Neuronal stem cell (in vitro differentiated cells): Measurements from ENCODE around the gene APBB1.

Source experiments
- DNase-seq: peaks from one replicate; pipeline ENCODE4 v3.0.0-alpha.2; 2013; ENCODE audit warnings: low spot score
- H2AFZ ChIP-seq: one replicate; pipeline ENCODE4 v1.6.1; 2013; ENCODE audit warnings: mild to moderate bottlenecking, low read length, inconsistent platforms
- H2AK5ac ChIP-seq: 2 replicates; pipeline ENCODE4 v1.6.1; 2013; ENCODE audit warnings: low read depth, mild to moderate bottlenecking, inconsistent platforms, low read length, moderate library complexity, mixed read lengths
- H2BK120ac ChIP-seq: 2 replicates; pipeline ENCODE4 v1.6.1; 2013; ENCODE audit warnings: low read depth, mild to moderate bottlenecking, inconsistent platforms, low read length, moderate library complexity, mixed read lengths
- H2BK12ac ChIP-seq: one replicate; pipeline ENCODE4 v1.6.1; 2013; ENCODE audit warnings: low read length, inconsistent platforms
- H2BK15ac ChIP-seq: 2 replicates; pipeline ENCODE4 v1.6.1; 2013; ENCODE audit warnings: mild to moderate bottlenecking, low read length, inconsistent platforms, mixed read lengths
- H2BK5ac ChIP-seq: one replicate; pipeline ENCODE4 v1.6.1; 2013; ENCODE audit warnings: inconsistent platforms, mild to moderate bottlenecking, low read length, moderate library complexity
- H3K14ac ChIP-seq: one replicate; pipeline ENCODE4 v1.6.1; 2013; ENCODE audit warnings: low read length, inconsistent platforms
- H3K18ac ChIP-seq: 2 replicates; pipeline ENCODE4 v1.6.1; 2013; ENCODE audit warnings: low read length, inconsistent platforms
- H3K23ac ChIP-seq: 2 replicates; pipeline ENCODE4 v1.6.1; 2013; ENCODE audit warnings: low read depth, mild to moderate bottlenecking, mixed read lengths, low read length, inconsistent platforms; ENCODE audit not compliant: poor library complexity
- H3K27ac ChIP-seq: replicated peaks from 3 replicates; pipeline ENCODE4 v1.5.1; 2013; ENCODE audit warnings: low read length, inconsistent platforms
- H3K27me3 ChIP-seq, 3 experiments: 2 replicates each; pipeline ENCODE4 v1.6.1; 2013; ENCODE audit warnings: low read length in 3 of 3, mild to moderate bottlenecking in 2 of 3, inconsistent platforms in 1 of 3, low read depth in 1 of 3, mixed read lengths in 1 of 3, moderate library complexity in 1 of 3; ENCODE audit not compliant: control insufficient read depth in 3 of 3, insufficient read depth in 3 of 3
- H3K36me3 ChIP-seq, 2 donors: replicated peaks in 1 of 2; 2 replicates each; pipeline ENCODE4 v1.6.1; 2013; ENCODE audit warnings: low read length in 2 of 2; ENCODE audit not compliant: control insufficient read depth in 2 of 2, insufficient read depth in 2 of 2
- H3K4ac ChIP-seq: 2 replicates; pipeline ENCODE4 v1.6.1; 2013; ENCODE audit warnings: inconsistent platforms, mild to moderate bottlenecking, low read length, moderate library complexity
- H3K4me1 ChIP-seq, 2 donors: 1 replicate in 1 of 2; 2 replicates in 1 of 2; pipeline ENCODE4 v1.6.1; 2013; ENCODE audit warnings: low read length in 2 of 2, low read depth in 1 of 2; ENCODE audit not compliant: control insufficient read depth in 2 of 2, insufficient read depth in 1 of 2
- H3K4me2 ChIP-seq: one replicate; pipeline ENCODE4 v1.6.1; 2013; ENCODE audit warnings: mild to moderate bottlenecking, low read length, inconsistent platforms; ENCODE audit not compliant: insufficient read depth, poor library complexity, severe bottlenecking
- H3K4me3 ChIP-seq, 2 donors: 2 replicates each; pipeline ENCODE4 v1.5.1; 2013; ENCODE audit warnings: low read length in 2 of 2, mild to moderate bottlenecking in 2 of 2, inconsistent platforms in 1 of 2, moderate library complexity in 1 of 2
- H3K79me1 ChIP-seq: one replicate; pipeline ENCODE4 v1.6.1; 2013; ENCODE audit warnings: low read depth, mild to moderate bottlenecking, inconsistent platforms, low read length, moderate library complexity
- H3K9ac ChIP-seq: one replicate; pipeline ENCODE4 v1.6.1; 2013; ENCODE audit warnings: mild to moderate bottlenecking, low read depth, low read length, inconsistent platforms; ENCODE audit not compliant: poor library complexity
- H3K9me3 ChIP-seq, 2 donors: replicated peaks in 1 of 2; 2 replicates each; pipeline versions ENCODE3 to v1.6.1; 2013; ENCODE audit warnings: low read length in 2 of 2, mild to moderate bottlenecking in 2 of 2, inconsistent platforms in 1 of 2, low read depth in 1 of 2, mixed read lengths in 1 of 2, moderate library complexity in 1 of 2; ENCODE audit not compliant: control insufficient read depth in 2 of 2, insufficient read depth in 1 of 2
- H4K8ac ChIP-seq: one replicate; pipeline ENCODE4 v1.6.1; 2013; ENCODE audit warnings: low read depth, mild to moderate bottlenecking, inconsistent platforms, low read length, moderate library complexity
- H4K91ac ChIP-seq: one replicate; pipeline ENCODE4 v1.6.1; 2013; ENCODE audit warnings: low read length, low read depth, mild to moderate bottlenecking, inconsistent platforms; ENCODE audit not compliant: poor library complexity
- WGBS, 2 donors: extraction: QIAGEN DNeasy Blood & Tissue Kit; methylation state at CpG; one replicate each; pipeline ENCODE4 v1.1.7; 2013; ENCODE audit warnings: missing lambda C conversion rate in 2 of 2, mixed read lengths in 1 of 2; ENCODE audit not compliant: insufficient read length in 2 of 2, insufficient replicate concordance in 1 of 2; ENCODE audit errors: extremely low coverage in 2 of 2; 5-methylcytosine and 5-hydroxymethylcytosine counted together

The APBB1 gene

DNA sequence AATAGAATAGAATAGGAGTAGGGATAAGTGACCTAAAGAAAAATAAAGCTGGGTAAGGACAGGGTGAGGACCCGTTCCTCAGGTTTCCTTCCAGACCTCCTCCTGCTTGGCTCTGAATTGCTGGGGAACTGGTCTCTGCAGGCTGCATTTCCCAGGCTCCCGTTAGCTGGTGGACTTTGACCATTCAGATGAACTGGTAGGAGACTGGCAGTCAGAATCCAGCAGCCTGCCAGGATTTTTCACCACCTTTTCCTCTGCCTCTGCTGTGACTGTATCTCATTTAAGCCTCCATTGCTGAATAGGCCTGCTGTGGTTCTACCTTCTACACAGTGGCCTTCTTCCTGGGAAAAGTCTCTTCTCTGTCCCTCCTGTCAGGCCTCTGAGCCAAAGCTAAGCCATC, 53.2 kb downstream of the APBB1 start:
- H2BK12ac ChIP-seq = no peak overlapping the region
- H3K9me3 ChIP-seq = no peaks in the 10 kb centered on the region
- no peak overlapping the region for H3K18ac ChIP-seq
- no peak overlapping the region for H3K27ac ChIP-seq
- DNase-seq = no peak
- no peaks in the 10 kb centered on the region for H3K79me1 ChIP-seq
- H2BK15ac ChIP-seq = no peak overlapping the region
- H3K4me2 ChIP-seq = no peak overlapping the region
- H2AFZ ChIP-seq = no peak overlapping the region
- H3K4me1 ChIP-seq = no peaks in the 10 kb centered on the region
- H3K14ac ChIP-seq = no peak overlapping the region
- no peak overlapping the region for H4K91ac ChIP-seq
- H3K27me3 ChIP-seq = peaks cover 0 to 23% (median 0%) of the 10 kb centered on the region in 3 experiments
- no peak overlapping the region for H3K4me3 ChIP-seq
- H2BK5ac ChIP-seq = no peak overlapping the region
- no peaks in the 10 kb centered on the region for H3K36me3 ChIP-seq
- no peak overlapping the region for H2BK120ac ChIP-seq
- no CpG with 5 or more reads among the region's 2 CpGs for WGBS, 2 donors
- no peak overlapping the region for H2AK5ac ChIP-seq
- H4K8ac ChIP-seq = no peak overlapping the region
- no peak overlapping the region for H3K4ac ChIP-seq
- H3K9ac ChIP-seq = no peak overlapping the region
- no peak overlapping the region for H3K23ac ChIP-seq

DNA sequence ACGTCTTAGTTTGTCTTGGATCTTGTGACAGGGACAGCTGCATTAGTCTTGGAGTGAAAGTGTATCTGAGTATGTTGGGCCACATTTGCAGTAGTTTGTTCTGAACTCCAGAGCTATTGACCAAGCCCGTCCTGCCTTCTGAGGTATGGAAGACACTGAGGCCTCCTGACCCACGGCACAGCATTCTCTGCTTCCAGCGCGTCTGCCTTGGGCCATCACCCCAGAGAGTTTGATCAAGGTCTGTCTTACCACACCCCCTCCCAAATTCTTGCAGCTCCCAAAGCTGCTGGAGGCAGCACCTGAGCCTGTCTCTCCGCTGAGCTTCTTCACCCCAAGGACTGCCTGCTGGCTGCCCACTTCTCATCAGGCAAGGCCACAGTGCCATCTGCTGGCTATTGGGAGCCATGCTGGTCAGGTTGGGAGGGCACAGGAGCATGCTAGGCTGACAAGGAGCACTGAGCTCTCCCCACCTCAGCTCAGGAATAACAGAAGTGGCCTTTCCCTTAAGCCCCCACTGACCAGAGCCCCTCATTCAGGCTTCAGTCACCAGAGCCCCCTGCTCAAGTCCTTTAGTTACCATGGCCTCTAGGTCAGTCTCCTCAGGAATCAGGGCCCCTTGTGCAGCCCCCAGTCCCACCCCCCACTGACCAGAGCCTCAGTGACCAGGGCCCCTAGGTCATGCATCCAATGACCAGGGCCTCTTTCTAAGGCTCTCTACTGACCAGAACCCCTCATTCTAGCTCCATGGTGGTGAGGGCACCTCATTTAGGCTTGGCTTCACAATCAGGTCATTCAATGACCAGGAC, 55.8 kb downstream of the APBB1 start:
- Histone ChIP-seq H4K8ac (no peak overlapping the region), H3K9ac (no peak overlapping the region), H3K4me3 (no peak overlapping the region), H3K4ac (no peak overlapping the region), H3K9me3 (no peaks in the 10 kb centered on the region), H2AK5ac (no peak overlapping the region), H3K4me2 (no peak overlapping the region), H3K79me1 (no peaks in the 10 kb centered on the region), H3K18ac (peak overlapping the region; percentile 4), H2AFZ (no peak overlapping the region), H2BK12ac (peak overlapping the region; percentile 51), H3K36me3 (no peaks in the 10 kb centered on the region), H2BK5ac (no peak overlapping the region), H2BK15ac (no peak overlapping the region), H3K27me3 (peaks cover 0 to 24% (median 0%) of the 10 kb centered on the region in 3 experiments), H3K14ac (no peak overlapping the region), H3K23ac (no peak overlapping the region), H2BK120ac (no peak overlapping the region), H3K27ac (no peak overlapping the region), H3K4me1 (no peaks in the 10 kb centered on the region), H4K91ac (no peak overlapping the region)
- peak; percentile 62 for DNase-seq
- WGBS, 2 donors = no CpG with 5 or more reads among the region's 6 CpGs

DNA sequence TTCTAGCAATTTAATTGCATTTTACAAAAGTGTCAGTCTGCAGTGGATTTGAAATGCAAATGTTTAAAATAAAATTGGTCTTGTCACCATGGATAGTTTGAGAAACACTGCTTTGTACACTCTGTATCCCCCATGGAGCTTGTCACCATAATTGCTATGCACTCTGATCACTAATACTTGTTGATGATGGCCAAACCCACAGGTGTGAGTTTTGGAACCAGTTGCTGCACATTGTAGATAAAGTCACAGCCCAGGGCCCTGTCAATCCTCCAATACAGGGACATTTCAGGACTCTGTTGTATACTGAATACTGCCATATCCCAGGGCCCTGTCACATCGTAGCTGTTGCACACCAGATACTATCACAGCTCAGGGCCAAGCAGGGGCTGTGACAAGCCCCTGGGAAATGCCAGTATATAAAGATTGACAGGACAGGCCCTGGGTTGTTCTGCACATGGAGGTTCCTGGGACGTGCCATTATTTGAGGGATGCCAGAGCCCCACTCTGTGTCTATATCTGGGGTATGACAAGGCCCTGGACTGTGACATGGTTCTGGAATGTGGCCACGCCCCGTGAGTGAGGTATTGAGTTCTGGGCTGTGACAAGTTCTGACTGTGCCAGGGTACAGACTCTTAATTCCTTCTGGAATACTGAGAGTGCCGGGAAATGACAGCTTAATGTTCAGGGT, 56.6 kb downstream of the APBB1 start:
- no peak overlapping the region for H4K91ac ChIP-seq
- H3K4me1 ChIP-seq = no peaks in the 10 kb centered on the region
- no peak overlapping the region for H3K4me2 ChIP-seq
- H3K9me3 ChIP-seq = no peaks in the 10 kb centered on the region
- H3K27me3 ChIP-seq = peaks cover 0 to 29% (median 0%) of the 10 kb centered on the region in 3 experiments
- no peak overlapping the region for H3K23ac ChIP-seq
- H2BK12ac ChIP-seq = no peak overlapping the region
- H3K79me1 ChIP-seq = no peaks in the 10 kb centered on the region
- H3K4ac ChIP-seq = no peak overlapping the region
- H3K9ac ChIP-seq = no peak overlapping the region
- H3K36me3 ChIP-seq = no peaks in the 10 kb centered on the region
- H3K18ac ChIP-seq = no peak overlapping the region
- H2BK120ac ChIP-seq = no peak overlapping the region
- H3K14ac ChIP-seq = no peak overlapping the region
- no peak for DNase-seq
- WGBS, 2 donors = no CpG with 5 or more reads among the region's 5 CpGs
- no peak overlapping the region for H3K27ac ChIP-seq
- no peak overlapping the region for H4K8ac ChIP-seq
- H2BK5ac ChIP-seq = no peak overlapping the region
- no peak overlapping the region for H2AK5ac ChIP-seq
- no peak overlapping the region for H3K4me3 ChIP-seq
- no peak overlapping the region for H2BK15ac ChIP-seq
- H2AFZ ChIP-seq = no peak overlapping the region

DNA sequence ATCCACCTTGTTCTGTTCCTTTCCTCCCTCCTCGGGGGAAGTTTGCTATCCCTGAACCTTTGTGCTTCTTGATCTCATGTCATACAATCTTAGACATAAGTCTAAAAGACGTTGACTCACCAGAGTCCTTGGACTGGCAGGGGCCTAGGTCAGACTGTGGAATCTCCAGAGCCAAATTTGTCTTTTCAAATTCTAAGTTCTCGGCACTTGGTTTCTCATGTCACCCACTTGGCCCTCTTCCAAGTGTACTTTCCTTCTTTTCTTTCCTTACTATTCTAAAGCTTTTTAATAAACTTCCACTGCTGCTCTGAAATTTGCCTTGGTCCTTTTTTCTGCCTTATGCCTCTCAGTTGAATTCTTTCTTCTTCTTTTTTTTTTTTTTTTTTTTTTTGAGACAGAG, 58.7 kb downstream of the APBB1 start:
- no peak overlapping the region for H2BK12ac ChIP-seq
- no peak overlapping the region for H2BK120ac ChIP-seq
- H3K36me3 ChIP-seq = no peaks in the 10 kb centered on the region
- DNase-seq = no peak
- H3K27ac ChIP-seq = no peak overlapping the region
- no peak overlapping the region for H2AFZ ChIP-seq
- WGBS, 2 donors = no CpG with 5 or more reads among the region's 3 CpGs
- no peaks in the 10 kb centered on the region for H3K4me1 ChIP-seq
- no peak overlapping the region for H2AK5ac ChIP-seq
- peaks cover 0 to 25% (median 0%) of the 10 kb centered on the region in 3 experiments for H3K27me3 ChIP-seq
- no peak overlapping the region for H4K8ac ChIP-seq
- no peak overlapping the region for H3K9ac ChIP-seq
- no peak overlapping the region for H3K4ac ChIP-seq
- no peak overlapping the region for H3K23ac ChIP-seq
- H3K14ac ChIP-seq = no peak overlapping the region
- H3K79me1 ChIP-seq = no peaks in the 10 kb centered on the region
- H3K4me3 ChIP-seq = no peak overlapping the region
- H2BK15ac ChIP-seq = no peak overlapping the region
- H3K4me2 ChIP-seq = no peak overlapping the region
- no peak overlapping the region for H4K91ac ChIP-seq
- no peak overlapping the region for H2BK5ac ChIP-seq
- no peaks in the 10 kb centered on the region for H3K9me3 ChIP-seq
- H3K18ac ChIP-seq = no peak overlapping the region
